ENCODE data around the gene NISCH. TPM values are rescaled to one million over a fixed set of nuclear protein-coding genes. Genes with fewer than 3 reads are reported as not detected.

The NISCH gene
- polyA plus RNA-seq, 2 of the 4 experiments (the other 2 are of a cell fraction) = 17.3 to 18.2 TPM

DNA sequence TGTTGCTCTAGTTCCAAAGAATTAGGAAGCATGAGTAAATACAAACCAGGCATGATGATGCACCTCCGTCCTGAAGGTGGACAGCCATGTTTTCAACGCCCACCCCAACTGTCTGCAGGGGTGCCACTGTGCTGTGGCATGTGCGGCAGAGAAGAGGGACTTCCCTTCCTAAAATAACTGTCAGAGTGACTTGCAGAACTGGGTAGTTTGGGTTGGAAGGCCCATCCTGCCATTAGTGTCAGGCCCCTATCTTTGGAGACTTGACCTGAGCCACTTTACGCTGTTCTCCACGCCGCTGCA, 22.3 kb downstream of the NISCH start:
- H3K4me3 ChIP-seq = no peak overlapping the region
- POLR2A ChIA-PET = no interaction called here
- no peaks in the 10 kb centered on the region for H3K9me3 ChIP-seq
- WGBS (ENCODE audit: missing lambda C conversion rate) = 92% methylated on average over 5 of the region's 6 CpGs
- TF ChIP-seq NFE2L2 (conservative IDR thresholded peaks at IDR 0.05; ENCODE audit: low read length) (no peak), SREBF2 (IDR thresholded peaks at IDR 0.05) (no peak), SMC3 (IDR thresholded peaks at IDR 0.05) (no peak), POLR2AphosphoS2 (conservative IDR thresholded peaks at IDR 0.05; ENCODE audit: low read length) (no peak), TP53 (CRISPR knock-in tag; IDR thresholded peaks at IDR 0.05) (no peak), KDM5A (IDR thresholded peaks at IDR 0.05) (no peak), KDM1A (IDR thresholded peaks at IDR 0.05; ENCODE audit: low read depth) (no peak), NR3C1 (IDR thresholded peaks at IDR 0.05) (no peak), HES2 (IDR thresholded peaks at IDR 0.05) (no peak), GATA3 (IDR thresholded peaks at IDR 0.05; ENCODE audit: borderline replicate concordance) (no peak), PBX3 (IDR thresholded peaks at IDR 0.05) (no peak)
- TF ChIP-seq, protein P1, sequence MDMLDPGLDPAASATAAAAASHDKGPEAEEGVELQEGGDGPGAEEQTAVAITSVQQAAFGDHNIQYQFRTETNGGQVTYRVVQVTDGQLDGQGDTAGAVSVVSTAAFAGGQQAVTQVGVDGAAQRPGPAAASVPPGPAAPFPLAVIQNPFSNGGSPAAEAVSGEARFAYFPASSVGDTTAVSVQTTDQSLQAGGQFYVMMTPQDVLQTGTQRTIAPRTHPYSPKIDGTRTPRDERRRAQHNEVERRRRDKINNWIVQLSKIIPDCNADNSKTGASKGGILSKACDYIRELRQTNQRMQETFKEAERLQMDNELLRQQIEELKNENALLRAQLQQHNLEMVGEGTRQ (IDR thresholded peaks at IDR 0.05) = no peak
- TF ChIP-seq, protein P2, sequence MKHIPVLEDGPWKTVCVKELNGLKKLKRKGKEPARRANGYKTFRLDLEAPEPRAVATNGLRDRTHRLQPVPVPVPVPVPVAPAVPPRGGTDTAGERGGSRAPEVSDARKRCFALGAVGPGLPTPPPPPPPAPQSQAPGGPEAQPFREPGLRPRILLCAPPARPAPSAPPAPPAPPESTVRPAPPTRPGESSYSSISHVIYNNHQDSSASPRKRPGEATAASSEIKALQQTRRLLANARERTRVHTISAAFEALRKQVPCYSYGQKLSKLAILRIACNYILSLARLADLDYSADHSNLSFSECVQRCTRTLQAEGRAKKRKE (CRISPR knock-in tag; IDR thresholded peaks at IDR 0.05; ENCODE audit: low read depth) = no peak
- DNase-seq (ENCODE audit: low read depth in 1 of 2, low spot score in 1 of 2) (no peak), FAIRE-seq (no peak), ATAC-seq (no peak)
- H3K4me1 ChIP-seq = no peaks in the 10 kb centered on the region
- H3K27ac ChIP-seq = no peak overlapping the region
- CTCF ChIA-PET = no interaction called here
- no peak overlapping the region for H3K4me2 ChIP-seq

GRCh38 chr3:52479037-52479876, 23.9 kb downstream of the NISCH start:
- 93% methylated on average over 5 of the region's 7 CpGs for WGBS (ENCODE audit: missing lambda C conversion rate)
- no peak for DNase-seq (ENCODE audit: low read depth in 1 of 2, low spot score in 1 of 2)
- no peak for TF ChIP-seq TP53 (CRISPR knock-in tag; IDR thresholded peaks at IDR 0.05)
- no peak for TF ChIP-seq FOSL2 (IDR thresholded peaks at IDR 0.05)
- no peak for TF ChIP-seq FOSL2 (CRISPR knock-in tag; IDR thresholded peaks at IDR 0.05)
- TF ChIP-seq FOSB (CRISPR knock-in tag; IDR thresholded peaks at IDR 0.05) = no peak
- no peak for TF ChIP-seq RAD21 (conservative IDR thresholded peaks at IDR 0.05 in 1 of 2, IDR thresholded peaks at IDR 0.05 in 1 of 2)
- no peak for TF ChIP-seq BHLHE40 (IDR thresholded peaks at IDR 0.05; ENCODE audit: low read depth, low read length)
- TF ChIP-seq RFX5 (IDR thresholded peaks at IDR 0.05) = no peak
- no peak for TF ChIP-seq MAX (IDR thresholded peaks at IDR 0.05)
- no peak for TF ChIP-seq HEYL (CRISPR knock-in tag; IDR thresholded peaks at IDR 0.05)
- no peak for TF ChIP-seq RARB (CRISPR knock-in tag; IDR thresholded peaks at IDR 0.05)
- no peak for TF ChIP-seq NPAS2 (CRISPR knock-in tag; IDR thresholded peaks at IDR 0.05; ENCODE audit: borderline replicate concordance)
- TF ChIP-seq HOXB13 (CRISPR knock-in tag; IDR thresholded peaks at IDR 0.05; ENCODE audit: low read depth) = no peak
- TF ChIP-seq MAFK (IDR thresholded peaks at IDR 0.05; ENCODE audit: partially characterized antibody) = no peak
- TF ChIP-seq TFCP2L1 (CRISPR knock-in tag; IDR thresholded peaks at IDR 0.05) = no peak
- no peak for TF ChIP-seq POLR2A (IDR thresholded peaks at IDR 0.05; ENCODE audit: low read length)
- no peak for TF ChIP-seq RCOR1 (IDR thresholded peaks at IDR 0.05; ENCODE audit: low read depth, low read length)
- TF ChIP-seq PBX3 (IDR thresholded peaks at IDR 0.05) = no peak
- no peak for ATAC-seq
- H3K4me2 ChIP-seq = no peak overlapping the region
- no peak overlapping the region for H3K4me3 ChIP-seq
- FAIRE-seq = no peak
- no peaks in the 10 kb centered on the region for H3K4me1 ChIP-seq
- H3K27ac ChIP-seq = no peak overlapping the region
- CTCF ChIA-PET = no interaction called here
- H3K9me3 ChIP-seq = no peaks in the 10 kb centered on the region
- POLR2A ChIA-PET = no interaction called here
